HG03139 (cell line): ENCODE data around the gene ALKBH3.

Source experiments
- ATAC-seq: cut with Tn5 transposase; IDR thresholded peaks from one replicate; pipeline ENCODE4 v1.9.1; 2021; ENCODE audit not compliant: unreplicated experiment

The ALKBH3 gene

GRCh38 chr11:43921561-43922294, 41.1 kb downstream of the ALKBH3 start:
- ATAC-seq, result no peak

GRCh38 chr11:43922295-43922648, 41.6 kb downstream of the ALKBH3 start:
- ATAC-seq, result no peak

GRCh38 chr11:43922744-43923405, 42.2 kb downstream of the ALKBH3 start:
- no peak for ATAC-seq

GRCh38 chr11:43923406-43924111, 42.9 kb downstream of the ALKBH3 start:
- ATAC-seq, result no peak

- ATAC-seq, result no peak
Observed at GRCh38 chr11:43924112-43924855, 43.7 kb downstream of the ALKBH3 start.

GRCh38 chr11:43925063-43925931, 44.7 kb downstream of the ALKBH3 start:
- ATAC-seq, result no peak

GRCh38 chr11:43925932-43926505, 45.4 kb downstream of the ALKBH3 start:
- ATAC-seq, result no peak

- no peak for ATAC-seq
Observed at GRCh38 chr11:43927070-43927469, 46.4 kb downstream of the ALKBH3 start.

- ATAC-seq, result no peak
Observed at GRCh38 chr11:43927925-43928707, 47.5 kb downstream of the ALKBH3 start.

GRCh38 chr11:43928721-43929120, 48.1 kb downstream of the ALKBH3 start:
- ATAC-seq, result no peak

GRCh38 chr11:43930868-43931716, 50.5 kb downstream of the ALKBH3 start:
- ATAC-seq, result no peak

GRCh38 chr11:43931717-43932039, 51.0 kb downstream of the ALKBH3 start:
- no peak for ATAC-seq

- no peak for ATAC-seq
Observed at GRCh38 chr11:43933226-43933607, 52.6 kb downstream of the ALKBH3 start.

GRCh38 chr11:43933608-43934551, 53.2 kb downstream of the ALKBH3 start:
- no peak for ATAC-seq

GRCh38 chr11:43934601-43935423, 54.2 kb downstream of the ALKBH3 start:
- no peak for ATAC-seq

- ATAC-seq, result no peak
Observed at GRCh38 chr11:43935424-43935979, 54.9 kb downstream of the ALKBH3 start.
